Stimulated activated CD4-positive, alpha-beta T cell treated with anti-CD3 and anti-CD28 coated beads, Interleukin-2, amount 100 ng/mL, for 4 hours (primary cell): ENCODE data around the gene FLNB.

ENCODE experiments used
- DNase-seq: peaks from one replicate; pipeline ENCODE4 v3.0.0-alpha.2; 2020; ENCODE audit warnings: low read depth

Gene FLNB

DNA sequence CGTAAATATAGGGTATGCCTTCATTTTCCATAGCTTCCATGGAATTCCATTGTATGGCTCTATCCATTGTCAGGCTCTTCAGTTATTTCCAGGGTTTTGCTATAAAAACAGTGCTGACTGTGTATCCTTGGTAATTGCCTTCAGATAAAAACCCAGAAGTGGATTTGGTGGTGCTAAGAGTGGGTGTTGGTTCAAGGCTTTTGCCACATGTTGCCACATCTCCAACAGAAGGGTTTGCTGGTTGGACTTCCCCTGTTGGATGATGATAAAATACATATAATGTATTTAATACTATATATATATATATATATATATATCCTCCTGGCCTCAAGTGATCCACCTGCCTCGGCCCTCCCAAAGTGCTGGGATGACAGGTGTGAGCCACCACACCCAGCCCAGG is 97.8 kb downstream of the FLNB start:
- no peak for DNase-seq

DNA sequence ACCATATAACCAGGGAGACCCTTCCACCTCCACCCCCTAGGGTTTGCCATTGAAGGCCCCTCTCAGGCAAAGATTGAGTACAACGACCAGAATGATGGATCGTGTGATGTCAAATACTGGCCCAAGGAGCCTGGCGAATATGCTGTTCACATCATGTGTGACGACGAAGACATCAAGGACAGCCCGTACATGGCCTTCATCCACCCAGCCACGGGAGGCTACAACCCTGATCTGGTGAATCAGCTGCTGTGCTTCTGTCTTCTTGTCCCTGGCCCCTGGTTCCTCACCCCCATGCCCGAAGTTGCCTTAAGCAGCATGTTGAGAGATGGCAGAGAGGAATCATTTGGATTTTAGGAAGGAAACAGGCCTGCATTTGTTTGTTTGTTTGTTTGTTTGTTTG is 98.4 kb downstream of the FLNB start:
- no peak for DNase-seq

DNA sequence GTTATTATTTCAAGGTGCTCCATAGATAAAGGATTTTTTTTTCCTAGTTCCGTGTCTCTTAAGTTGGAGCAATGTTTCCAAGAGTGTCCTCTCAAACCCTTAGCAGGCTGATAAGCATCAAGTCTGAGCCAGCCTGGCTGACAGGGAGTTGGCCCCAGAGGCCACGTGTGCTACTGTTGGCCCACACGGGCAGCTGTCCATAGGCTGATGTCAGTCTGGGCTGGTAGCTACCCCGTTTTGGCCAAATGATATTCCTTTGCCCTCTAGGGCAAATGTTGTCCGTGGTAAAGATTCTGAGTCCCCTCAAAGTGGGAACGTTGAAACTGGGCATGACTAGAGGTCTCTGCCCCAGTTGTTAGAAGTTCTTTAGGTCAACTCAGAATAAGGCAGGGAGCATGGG is 99.4 kb downstream of the FLNB start:
- DNase-seq: no peak

DNA sequence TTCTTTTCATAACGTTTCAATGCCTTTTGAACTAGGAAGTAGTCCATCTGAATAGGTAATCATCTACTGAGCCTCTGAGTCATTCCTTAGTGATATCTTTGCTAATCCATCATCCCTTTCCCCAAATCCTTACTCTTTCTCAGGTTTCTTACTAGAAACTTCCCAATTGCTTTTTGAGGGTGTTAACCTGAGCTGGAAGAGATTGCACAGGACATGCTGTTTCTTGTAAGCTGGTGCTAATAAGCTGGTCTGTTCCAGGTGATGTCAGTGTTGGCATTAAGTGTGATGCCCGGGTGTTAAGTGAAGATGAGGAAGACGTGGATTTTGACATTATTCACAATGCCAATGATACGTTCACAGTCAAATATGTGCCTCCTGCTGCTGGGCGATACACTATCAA is 101.5 kb downstream of the FLNB start:
- no peak for DNase-seq

DNA sequence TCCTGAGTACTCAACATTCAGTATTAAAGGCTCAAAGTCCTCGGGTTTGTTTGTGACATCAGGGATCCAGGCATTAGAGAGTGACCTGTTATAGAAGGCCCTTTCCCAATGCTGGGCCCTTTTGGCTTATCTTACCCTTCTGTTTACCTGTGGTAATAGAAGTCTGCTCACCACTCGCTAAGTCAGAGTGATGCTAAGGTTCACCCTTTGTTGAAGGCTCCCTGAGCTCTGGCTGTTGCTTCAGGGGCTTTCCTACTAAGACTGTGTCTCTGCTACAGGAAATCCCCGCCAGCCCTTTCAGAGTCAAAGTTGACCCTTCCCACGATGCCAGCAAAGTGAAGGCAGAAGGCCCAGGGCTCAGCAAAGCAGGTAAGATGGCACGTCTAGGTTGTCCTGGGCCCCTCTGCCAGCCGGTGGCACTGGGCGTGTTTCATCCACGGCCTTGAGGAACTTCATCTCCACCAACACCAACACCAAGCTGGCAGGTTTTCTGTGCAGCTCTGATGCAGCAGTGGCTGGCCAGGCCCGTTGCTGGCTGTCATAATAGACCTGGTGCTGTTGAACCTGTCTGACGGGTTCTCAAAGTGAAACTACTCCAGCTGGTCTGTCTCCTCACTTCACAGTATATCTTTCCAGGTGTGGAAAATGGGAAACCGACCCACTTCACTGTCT is 103.4 kb downstream of the FLNB start:
- no peak for DNase-seq

DNA sequence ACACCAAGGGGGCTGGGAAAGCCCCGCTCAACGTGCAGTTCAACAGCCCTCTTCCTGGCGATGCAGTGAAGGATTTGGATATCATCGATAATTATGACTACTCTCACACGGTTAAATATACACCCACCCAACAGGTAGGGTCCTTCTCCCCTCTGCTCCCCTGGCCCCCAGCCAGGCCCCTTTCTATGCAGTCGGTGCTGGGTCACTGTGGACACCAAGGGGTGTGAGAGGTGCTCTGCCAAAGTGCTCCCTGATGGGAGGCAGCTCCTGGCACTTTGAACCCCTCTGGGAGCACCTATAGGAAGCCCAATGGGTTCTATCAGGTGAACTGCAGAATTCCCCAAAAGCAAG is 103.9 kb downstream of the FLNB start:
- DNase-seq: no peak

DNA sequence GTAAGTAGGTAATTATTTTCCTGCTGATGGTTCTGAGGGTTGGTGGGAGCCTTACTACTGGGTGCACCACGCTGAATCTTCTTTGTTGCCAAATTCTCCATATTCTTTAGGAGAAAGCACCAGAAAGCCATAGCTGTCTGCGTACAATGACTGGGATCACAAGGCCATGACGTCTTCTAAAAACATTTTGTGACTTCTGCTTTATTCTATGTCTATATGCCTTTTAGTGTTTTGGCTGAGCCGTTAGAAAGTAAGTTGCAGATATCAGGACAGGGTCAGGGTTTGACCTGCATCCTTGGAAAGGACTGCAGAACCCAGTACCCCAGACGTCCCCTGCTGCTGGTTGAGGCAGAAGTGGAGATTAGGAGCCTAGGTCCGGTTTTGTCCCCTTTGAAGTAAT is 107.0 kb downstream of the FLNB start:
- no peak for DNase-seq

DNA sequence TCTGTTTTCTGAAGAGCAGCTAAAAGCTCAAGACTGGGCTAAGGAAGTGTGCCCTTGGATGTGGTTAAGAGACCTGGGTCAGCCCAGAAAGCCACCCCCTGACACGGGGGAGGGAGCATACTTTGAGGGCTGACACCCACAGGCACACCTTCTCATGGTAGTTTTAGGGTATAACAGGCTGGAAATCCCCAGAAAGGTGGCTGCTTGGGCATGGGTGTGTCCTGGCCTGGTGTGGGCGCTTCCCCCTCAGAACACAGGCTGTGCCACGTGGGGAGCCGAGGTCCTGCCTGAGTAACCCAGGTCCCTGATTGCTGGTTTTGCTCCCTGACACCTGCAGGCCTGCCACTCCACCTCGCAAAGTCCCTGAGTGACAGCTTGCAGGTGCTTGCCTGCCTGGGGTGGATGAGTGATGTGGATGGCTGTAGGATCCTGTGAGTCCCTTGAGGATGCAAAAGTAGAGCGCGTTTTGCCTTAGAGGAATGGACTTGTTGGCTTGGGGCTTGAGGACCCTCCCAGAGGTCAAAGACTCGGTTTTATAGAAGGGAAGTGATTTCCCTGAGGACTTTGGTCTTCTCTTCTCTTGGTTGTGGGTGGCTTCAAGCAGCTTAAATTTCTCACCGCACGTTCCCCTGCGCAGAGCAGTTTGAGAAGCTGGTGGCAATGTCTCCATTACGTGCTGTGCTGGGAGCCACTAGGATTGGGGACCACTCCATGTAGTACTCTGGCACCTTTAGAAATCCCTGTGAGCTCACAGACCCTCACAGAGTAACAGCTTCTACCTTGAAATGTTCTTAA is 108.1 kb downstream of the FLNB start:
- DNase-seq: peak; percentile 49

DNA sequence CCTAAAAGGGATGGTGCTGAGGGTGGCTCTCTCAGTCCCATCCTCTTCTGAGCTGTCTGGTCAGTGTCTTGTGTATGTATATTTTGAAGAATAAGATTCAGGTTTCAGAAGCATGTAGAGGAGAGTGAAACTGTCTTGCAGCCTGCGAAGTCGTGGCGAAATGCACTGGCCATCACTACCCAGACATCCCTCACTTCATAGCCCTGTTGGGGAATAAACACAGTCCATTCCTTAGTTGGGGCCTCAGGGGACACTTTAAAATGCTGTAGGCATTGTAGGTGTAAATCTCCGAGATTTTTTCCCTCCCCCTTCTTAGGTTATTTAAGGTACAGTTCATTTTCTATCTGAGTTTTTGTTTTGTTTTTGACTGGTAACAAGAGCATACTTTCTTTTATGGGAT is 108.8 kb downstream of the FLNB start:
- DNase-seq: no peak

DNA sequence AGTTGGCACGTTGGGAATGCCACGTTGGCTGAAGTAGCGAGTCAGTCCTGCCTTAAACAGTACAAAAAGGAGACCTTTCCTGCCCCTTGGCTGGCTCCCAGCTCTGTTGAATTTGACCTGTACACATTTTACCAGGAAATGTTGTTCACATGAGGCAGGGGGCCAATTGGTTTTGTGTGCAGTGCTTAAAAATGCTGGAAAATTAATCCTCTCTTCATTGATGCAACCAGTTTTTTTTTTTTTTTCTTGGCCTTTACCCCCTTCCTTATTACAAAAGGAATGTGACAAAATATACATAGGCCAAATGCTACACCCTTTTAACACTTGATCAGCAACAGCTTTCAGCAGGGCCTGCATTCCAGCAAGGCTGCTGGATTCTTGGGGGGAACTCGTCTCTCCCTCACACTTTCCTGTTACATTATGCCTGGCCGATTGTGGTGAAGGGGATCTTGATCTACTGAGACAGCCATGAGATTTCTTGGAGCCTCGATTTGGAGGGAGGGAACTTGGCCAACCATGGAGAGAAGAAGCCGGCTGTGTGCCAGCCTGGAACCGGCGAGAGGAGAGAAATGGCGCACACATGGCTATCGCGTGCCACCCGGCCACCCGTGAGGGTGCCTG is 109.4 kb downstream of the FLNB start:
- DNase-seq: no peak

DNA sequence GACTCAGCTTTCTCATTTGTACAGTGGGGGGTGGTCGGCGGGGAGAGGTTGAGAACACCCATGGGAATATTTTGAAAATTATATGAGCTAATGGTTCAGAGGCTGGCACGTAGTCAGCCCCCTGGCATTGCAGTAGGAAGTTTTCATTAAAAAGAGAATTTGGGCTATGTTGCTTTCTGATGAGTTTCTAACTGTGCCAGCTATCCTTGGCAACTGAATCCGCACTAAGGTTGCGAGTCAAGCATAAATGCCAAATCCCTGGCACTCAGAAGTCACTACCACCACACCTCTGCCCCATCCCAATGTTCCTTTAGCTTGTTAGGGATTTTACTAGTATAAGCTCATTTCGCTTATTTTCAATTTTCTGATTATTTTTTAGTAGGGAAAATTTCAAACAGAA is 111.0 kb downstream of the FLNB start:
- DNase-seq: no peak

DNA sequence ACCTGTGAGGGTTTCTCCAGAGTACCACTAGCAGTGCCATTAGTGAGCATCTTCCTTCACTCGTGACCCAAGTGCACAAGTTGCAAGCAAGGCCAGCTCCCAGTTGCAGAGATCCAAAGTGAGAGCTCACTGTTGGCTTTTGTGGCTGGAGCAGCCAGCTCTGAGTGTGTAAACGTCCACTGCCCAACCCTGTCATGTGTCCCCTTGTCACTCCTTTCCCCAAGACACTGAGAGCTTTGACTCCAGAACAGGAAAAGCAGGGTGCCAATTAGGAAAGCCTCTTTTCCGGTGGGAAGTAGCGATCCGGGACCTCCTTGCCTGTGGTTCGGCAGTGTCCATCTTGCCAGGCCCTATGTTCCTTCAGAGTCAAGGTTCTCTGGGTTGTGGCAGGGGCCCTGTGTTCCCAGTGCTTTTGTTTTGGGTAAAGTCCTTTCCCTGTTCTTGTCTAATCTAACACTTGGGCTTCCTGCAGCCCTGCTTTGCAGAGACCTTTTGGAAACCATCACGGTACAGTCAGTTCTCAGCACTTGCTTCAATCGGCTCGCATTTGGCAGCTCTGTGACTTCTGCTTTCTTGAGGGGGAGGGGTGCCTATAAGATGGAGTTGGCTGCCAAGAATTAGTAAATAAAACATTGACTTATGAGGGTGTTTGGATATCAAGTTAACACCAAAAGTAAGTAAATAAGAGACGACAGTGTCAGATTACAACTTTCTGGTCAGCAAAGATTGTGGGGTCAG is 112.0 kb downstream of the FLNB start:
- no peak for DNase-seq

DNA sequence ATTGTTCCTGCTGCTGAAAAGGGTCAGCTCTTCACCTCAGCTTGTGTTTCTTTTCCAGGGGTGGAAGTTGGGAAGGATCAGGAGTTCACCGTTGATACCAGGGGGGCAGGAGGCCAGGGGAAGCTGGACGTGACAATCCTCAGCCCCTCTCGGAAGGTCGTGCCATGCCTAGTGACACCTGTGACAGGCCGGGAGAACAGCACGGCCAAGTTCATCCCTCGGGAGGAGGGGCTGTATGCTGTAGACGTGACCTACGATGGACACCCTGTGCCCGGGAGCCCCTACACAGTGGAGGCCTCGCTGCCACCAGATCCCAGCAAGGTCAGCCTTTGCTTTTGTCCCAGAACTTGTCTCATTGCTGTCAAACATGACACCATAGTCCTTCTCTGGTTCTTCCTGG is 113.0 kb downstream of the FLNB start:
- no peak for DNase-seq

DNA sequence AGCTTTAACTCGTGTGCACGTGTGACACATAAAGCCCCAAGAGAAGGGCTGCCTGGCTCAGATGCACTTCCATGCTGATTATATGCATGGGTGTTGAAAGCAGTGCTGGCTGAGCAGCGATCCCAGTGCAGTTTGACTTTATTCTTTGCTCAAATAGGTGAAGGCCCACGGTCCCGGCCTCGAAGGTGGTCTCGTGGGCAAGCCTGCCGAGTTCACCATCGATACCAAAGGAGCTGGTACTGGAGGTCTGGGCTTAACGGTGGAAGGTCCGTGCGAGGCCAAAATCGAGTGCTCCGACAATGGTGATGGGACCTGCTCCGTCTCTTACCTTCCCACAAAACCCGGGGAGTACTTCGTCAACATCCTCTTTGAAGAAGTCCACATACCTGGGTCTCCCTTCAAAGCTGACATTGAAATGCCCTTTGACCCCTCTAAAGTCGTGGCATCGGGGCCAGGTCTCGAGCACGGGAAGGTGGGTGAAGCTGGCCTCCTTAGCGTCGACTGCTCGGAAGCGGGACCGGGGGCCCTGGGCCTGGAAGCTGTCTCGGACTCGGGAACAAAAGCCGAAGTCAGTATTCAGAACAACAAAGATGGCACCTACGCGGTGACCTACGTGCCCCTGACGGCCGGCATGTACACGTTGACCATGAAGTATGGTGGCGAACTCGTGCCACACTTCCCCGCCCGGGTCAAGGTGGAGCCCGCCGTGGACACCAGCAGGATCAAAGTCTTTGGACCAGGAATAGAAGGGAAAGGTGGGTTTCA is 114.9 kb downstream of the FLNB start:
- no peak for DNase-seq

DNA sequence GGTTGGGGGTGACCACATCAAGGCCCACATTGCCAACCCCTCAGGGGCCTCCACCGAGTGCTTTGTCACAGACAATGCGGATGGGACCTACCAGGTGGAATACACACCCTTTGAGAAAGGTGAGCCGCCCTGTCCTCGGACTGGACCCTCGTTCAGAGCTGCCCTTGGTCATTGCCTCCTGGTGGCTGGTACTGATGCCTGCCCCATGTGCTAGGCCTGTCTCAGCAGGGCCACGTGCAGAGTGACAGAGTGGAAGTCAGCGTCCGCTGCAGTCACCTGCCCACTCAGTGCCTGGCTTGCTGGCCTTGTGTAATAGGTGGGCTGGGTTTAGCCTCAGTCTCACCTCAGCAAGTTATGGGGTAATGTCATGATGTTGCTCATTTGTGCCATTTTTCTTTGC is 116.2 kb downstream of the FLNB start:
- DNase-seq: no peak

DNA sequence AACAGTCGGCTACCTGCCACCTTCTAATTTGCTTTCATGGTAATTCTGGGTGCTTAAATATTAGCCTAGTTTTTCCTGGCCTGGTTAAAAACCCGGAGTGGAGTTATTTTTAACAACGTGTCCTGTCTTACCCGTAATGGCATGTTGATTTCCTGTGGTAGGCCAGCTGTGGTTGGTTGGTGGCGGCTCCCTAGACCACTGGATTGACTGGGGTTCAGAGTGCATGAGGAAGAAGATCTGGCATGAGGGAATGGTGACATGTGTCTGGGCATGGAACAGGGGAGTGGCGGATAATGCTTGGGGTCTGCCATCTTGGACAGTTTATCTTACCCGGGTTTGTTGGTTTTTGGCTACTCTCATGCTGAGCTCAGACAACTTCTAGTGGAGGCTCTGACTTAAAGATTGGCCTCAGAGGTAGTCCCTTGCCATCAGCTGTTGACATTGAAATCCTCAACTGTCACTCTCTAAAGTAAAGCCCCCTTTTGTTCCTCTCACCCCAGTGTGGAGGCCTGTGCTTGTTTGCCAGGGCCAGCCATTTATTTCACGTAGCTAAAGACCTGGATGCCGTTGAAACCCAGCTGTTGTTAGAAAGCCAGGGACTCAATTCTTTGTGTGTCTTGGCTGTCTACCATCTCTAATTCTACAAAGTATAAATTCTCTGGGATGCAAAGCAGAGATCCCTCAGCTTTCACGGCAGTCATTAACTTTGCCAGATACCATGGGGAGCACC is 121.0 kb downstream of the FLNB start:
- no peak for DNase-seq

DNA sequence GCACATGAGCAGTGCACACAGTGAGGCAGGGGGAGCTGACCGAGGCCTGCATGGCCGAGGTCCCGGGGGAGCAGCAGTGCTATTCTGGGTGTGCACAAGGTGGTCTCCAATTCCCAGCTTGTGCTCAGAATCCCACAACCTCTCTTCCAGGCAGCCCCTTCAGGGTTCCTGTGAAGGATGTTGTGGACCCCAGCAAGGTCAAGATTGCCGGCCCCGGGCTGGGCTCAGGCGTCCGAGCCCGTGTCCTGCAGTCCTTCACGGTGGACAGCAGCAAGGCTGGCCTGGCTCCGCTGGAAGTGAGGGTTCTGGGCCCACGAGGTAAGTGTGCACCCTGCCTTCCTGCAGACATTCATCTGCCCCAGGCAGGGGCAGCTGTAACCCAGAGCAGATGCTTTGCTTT is 122.4 kb downstream of the FLNB start:
- no peak for DNase-seq

DNA sequence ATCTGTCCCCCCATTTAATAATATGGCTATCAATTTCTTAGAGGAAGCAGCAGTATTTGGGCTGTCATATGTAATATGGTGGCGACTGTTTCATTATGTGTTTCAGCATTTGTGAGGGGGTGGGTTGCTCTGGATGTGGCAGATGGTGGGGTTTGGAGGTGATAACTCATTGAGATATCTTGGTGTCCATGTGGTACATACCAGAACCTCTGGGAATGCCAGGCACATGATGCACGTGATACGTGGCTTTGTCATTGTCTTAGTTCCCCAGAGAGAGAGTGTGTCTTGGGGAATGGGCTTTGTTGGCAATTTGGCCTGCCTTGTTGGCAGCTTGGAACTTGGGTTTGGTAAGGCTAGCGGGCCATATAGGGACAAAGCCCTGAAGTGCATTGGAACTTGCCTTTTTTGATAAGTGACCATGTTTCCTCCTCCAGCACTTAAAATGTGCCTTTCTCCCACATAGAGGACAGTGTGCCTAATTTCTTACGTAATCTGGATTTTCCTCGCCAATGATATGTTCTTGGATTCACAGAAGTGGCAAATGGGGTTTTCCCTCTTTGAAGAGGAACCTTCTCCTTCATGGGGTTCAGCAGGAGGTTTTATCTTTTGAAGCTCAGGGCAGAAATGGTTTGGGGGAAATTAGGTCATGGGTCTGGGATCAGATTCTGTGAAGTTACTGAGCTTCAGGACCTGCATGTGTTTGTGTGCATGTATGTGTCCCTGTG is 123.0 kb downstream of the FLNB start:
- DNase-seq: no peak

DNA sequence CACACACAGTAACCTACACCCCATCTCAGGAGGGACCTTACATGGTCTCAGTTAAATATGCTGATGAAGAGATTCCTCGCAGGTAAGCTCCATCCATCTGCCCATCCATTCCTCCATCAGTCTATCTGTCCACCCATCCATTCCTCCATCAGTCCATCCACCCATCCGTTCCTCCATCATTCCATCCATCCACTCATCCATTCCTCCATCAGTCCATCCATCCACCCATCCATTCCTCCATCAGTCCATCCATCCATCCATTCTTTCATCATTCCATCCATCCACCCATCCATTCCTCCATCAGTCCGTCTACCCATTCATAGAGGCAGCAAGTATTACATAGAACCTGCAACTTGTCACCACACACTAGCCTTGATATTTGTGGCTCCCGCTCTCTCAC is 124.6 kb downstream of the FLNB start:
- DNase-seq: no peak

DNA sequence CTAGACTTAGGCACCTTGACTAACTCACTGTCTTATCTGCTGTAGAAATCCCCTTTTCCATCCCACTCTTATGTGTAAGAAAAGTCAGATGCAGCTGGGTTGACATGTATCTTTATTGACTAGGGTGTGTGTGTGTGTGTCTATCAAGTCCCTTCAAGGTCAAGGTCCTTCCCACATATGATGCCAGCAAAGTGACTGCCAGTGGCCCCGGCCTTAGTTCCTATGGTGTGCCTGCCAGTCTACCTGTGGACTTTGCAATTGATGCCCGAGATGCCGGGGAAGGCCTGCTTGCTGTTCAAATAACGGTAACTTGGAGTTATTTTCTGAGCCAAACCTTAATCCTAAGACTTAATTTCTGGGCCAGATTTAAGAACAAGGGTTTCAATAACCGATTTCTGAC is 126.2 kb downstream of the FLNB start:
- DNase-seq: no peak
